ENCODE measurements around the gene GABRA1.

GABRA1 gene

GRCh38 chr5:161847941-161848391, at the start of gene GABRA1:
TSS of gene GABRA1 (plus strand) at chr5:161848120. CDS start at chr5:161850811, 2,691 bp downstream.
- no peak for DNase-seq

- DNase-seq: no peak
Observed at GRCh38 chr5:161799316-161799715, 48.6 kb upstream of the GABRA1 start.

- DNase-seq: no peak
Observed at GRCh38 chr5:161804263-161804662, 43.7 kb upstream of the GABRA1 start.

- no peak for DNase-seq
Observed at GRCh38 chr5:161846746-161847145, 1.2 kb upstream of the GABRA1 start.

GRCh38 chr5:161847447-161847846, 473 bp upstream of the GABRA1 start:
- DNase-seq: no peak

GRCh38 chr5:161850491-161850890, 2.6 kb downstream of the GABRA1 start:
- DNase-seq: no peak

GRCh38 chr5:161851691-161852299, 3.9 kb downstream of the GABRA1 start:
- DNase-seq: no peak

- DNase-seq: no peak
Observed at GRCh38 chr5:161857358-161857757, 9.4 kb downstream of the GABRA1 start.

- no peak for DNase-seq
Observed at GRCh38 chr5:161863259-161863658, 15.3 kb downstream of the GABRA1 start.

- no peak for DNase-seq
Observed at GRCh38 chr5:161863811-161864210, 15.9 kb downstream of the GABRA1 start.

- DNase-seq: no peak
Observed at GRCh38 chr5:161865510-161865909, 17.6 kb downstream of the GABRA1 start.

- no peak for DNase-seq
Observed at GRCh38 chr5:161889971-161890370, 42.1 kb downstream of the GABRA1 start.

- no peak for DNase-seq
Observed at GRCh38 chr5:161895514-161895913, 47.6 kb downstream of the GABRA1 start.

GRCh38 chr5:161897033-161897432, 49.1 kb downstream of the GABRA1 start:
- no peak for DNase-seq

- no peak for DNase-seq
Observed at GRCh38 chr5:161899590-161899989, 51.7 kb downstream of the GABRA1 start.

GRCh38 chr5:161900981-161901380, 53.1 kb downstream of the GABRA1 start:
- DNase-seq: no peak

- no peak for DNase-seq
Observed at GRCh38 chr5:161921781-161922180, 73.9 kb downstream of the GABRA1 start.

GRCh38 chr5:161924270-161924669, 76.3 kb downstream of the GABRA1 start:
- no peak for DNase-seq

- DNase-seq: no peak
Observed at GRCh38 chr5:161925960-161926359, 78.0 kb downstream of the GABRA1 start.

GRCh38 chr5:161934486-161934885, 86.6 kb downstream of the GABRA1 start:
- no peak for DNase-seq

- no peak for DNase-seq
Observed at GRCh38 chr5:161944974-161945373, 97.1 kb downstream of the GABRA1 start.

GRCh38 chr5:161946911-161947310, 99.0 kb downstream of the GABRA1 start:
- no peak for DNase-seq
